CD4-positive, alpha-beta T cell treated with Interleukin-15 for 4 hours (primary cell): ENCODE data around the gene FEM1C.
"Not testable (repeated sequence)": the region's sequence is repeated elsewhere in the genome, so short reads cannot be mapped to it uniquely, and the experiment has no call there.

Experiments
- DNase-seq: peaks from one replicate; pipeline ENCODE4 v3.0.0-alpha.2; 2020; ENCODE audit warnings: low spot score

The FEM1C gene

DNA sequence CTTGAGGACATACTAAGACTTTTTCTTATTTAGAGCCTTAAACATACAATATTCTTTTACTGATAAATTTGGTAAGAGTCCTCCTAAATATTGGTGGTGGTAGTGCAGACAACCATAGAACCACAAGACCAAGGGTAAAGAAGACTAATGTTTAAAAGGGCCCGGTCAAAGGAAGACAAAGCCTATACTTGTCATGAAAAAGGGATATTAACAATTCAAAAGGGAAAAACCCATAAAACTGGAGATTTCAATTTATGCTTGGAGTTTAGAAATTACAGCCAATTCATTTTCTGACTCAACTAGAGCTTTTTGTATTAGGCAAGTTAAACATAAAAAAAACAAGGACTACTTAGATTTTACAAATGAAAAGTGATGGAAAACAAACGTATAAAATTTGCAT is 24.4 kb downstream of the FEM1C start:
- no peak for DNase-seq

DNA sequence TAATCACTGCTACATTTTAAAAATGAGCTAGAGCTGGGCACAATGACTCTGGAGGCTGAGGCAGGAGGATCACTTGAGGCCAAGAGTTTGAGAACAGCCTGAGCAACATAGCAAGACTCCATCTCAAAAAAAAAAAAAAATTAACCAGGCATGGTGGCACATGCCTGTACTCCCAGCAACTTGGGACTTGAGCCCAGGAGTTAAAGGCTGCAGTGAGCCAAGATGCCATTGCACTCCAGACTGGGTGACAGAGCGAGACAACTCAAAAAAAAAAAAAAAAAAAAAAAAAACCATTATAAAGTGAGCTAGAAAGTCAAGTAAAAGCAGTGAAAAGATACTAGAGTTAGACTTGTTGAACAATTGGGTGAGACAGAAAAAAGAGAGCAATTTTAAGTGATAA is 28.2 kb downstream of the FEM1C start:
- DNase-seq, result no peak

- no peak for DNase-seq
Measured at GRCh38 chr5:115514220-115514619, 30.4 kb downstream of the FEM1C start.

- DNase-seq, result no peak
Measured at GRCh38 chr5:115511632-115512031, 32.9 kb downstream of the FEM1C start.

DNA sequence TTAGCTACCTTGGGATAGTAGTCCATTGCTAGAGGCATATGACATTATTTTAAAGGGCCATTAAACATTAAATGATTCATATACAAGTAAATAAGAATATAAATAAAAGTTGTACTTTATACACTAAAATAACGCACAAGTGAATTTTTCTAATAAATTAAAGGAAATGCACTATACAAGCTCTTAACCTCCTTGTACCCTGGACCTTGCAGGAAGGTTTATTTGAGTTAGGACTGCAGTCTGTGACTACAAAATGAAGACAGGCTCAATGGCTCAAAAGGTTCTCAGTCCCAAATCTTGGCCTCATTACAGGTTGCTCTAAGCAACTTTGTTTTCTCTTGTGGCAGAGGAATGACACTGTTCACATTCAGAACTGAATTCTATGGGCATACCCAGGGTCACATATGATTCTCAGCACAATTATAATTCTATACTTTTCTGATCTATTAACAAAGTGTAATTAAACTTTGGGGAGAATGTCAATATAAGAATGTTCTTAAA is 34.4 kb downstream of the FEM1C start:
- DNase-seq, result no peak

- DNase-seq, result no peak
Measured at GRCh38 chr5:115509547-115509946, 35.0 kb downstream of the FEM1C start.

DNA sequence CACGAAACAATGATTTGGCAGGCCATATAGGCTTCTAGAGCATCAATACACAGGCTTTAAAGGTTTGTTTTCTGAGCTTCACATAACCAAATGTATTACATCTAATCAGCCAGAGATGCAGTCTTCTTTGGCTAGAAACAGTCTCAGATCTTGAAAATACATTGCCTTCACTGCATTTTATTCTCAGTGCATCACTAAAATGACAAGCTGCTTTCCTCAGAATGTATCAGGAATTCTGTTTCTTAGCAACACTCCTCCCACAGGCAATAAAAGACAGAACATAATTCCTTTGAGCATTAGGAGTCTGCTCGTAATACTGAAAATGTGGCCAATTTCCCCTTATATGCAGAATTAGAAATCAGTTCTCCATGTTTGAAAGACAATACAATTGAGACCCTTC is 36.9 kb downstream of the FEM1C start:
- DNase-seq, result no peak

DNA sequence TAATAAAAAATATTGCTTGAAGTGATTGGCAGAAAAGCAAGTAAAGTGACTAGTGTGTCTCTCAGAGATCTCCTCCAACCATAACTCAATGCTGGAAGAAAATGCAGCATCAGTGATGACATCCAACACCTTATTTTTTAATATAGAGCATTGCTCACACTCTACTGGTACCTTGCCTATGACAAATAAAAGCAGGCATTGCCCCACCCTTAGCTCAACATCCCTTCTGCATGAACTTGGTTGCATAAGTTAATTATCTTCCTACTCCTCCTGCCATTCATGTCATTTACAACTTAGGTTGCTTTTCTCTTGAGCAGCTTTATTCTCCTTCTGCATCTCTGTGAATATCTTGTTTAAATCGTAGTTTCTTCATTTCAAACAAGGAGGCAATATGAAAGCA is 41.2 kb downstream of the FEM1C start:
- no peak for DNase-seq

GRCh38 chr5:115501464-115502210 is 42.9 kb downstream of the FEM1C start:
- no peak for DNase-seq

- DNase-seq, result no peak
Measured at GRCh38 chr5:115500225-115500624, 44.4 kb downstream of the FEM1C start.

DNA sequence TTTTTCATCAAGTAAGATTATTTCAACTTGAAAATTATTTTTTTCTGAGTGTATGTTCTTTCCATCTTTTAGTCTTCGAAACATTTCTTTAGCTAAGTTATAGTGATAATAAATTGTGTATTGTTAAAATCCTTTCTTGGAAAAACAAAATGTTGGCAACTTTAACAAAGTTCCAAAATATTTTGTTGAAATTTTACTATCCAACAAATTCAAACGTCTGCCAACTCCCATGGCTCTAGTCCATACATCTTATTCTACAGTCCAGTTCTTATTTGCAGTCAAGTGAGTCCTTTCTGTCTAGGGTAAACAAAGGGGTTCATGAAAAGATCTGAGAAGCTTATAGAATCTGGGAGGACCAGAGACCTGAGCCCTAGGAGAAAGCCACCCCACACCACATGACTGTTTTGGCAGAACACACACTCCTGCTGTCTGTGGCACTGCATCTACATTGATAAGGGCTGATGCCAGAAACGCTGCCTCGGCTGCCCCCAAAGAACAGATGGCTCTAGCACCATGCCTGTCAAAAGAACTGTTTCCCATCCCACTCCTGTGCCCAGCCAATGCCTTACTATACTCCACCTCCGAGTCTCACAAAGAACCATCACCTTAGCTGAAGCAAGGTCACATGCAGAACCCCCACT is 47.5 kb downstream of the FEM1C start:
- DNase-seq, result no peak

DNA sequence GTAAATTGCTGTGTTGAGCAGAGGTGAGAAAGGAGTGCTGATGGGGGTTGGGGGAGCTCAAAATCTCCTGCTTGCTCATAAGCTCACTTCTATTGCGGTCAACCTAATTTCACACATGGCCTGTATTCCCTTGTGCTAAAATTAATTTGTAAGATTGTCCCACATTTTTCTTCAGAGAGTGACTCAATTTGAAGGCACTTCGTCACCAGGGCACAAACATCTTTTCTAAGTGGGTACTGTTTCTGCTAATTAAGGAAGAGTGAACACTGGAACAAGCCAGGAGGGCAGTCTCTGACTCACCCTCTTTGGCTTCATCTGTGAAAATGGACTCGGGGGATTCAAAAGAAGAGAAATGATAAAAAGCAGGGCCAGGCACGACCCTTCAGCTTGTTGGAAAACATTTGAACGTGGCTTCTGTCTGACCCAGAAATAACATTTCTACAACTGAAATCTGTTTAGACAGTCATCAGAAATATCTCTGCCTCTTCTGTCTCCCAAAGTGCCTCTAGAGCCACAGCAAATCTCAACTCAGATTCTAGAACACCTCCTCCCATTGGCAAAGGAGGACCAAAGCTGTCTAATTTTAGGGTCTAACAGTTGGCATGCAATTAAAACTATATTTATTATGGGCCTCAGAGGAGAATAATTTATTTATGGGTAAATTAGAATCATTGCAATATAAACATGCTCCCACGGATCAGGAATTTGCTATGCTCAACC is 49.8 kb downstream of the FEM1C start:
- no peak for DNase-seq

DNA sequence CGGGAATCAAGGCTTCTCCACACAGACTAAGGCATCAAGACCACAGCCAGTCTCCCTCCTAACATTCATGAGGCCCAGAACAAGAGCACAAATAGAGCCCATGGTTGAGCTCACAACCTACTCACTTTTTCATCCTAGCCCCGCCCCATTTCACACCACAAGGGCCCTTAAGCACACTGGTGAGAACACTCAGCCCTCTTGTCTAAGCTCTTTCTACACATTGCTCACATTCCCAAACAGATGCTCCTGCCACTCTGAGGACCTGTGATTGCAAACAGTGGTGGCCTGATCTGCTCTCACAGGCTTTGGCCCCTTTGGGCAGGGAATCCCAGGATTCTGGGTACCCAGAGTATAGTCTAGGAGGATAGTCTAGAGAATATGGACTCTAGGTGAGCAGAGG is 54.0 kb downstream of the FEM1C start:
- no peak for DNase-seq

DNA sequence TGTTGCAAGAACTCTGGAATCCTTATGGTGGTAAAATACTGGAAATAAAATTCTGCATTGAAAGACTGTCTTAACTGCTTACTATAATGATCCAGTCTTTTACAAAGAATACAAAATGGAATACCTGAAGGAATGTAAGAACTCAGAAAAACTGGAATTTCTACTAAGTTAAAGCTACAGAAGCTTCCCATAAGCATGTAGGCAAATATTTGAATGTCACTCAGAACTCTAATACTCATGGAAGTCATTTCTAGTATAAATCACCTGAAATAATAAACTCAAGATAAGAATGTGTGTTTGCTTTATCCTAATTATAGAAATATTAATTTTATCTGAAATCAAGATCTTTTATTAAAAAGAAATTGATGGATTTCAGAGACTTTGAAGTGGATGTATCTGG is 54.8 kb downstream of the FEM1C start:
- DNase-seq, result no peak

- DNase-seq, result no peak
Measured at GRCh38 chr5:115487756-115488155, 56.8 kb downstream of the FEM1C start.

- DNase-seq, result no peak
Measured at GRCh38 chr5:115487168-115487567, 57.4 kb downstream of the FEM1C start.

DNA sequence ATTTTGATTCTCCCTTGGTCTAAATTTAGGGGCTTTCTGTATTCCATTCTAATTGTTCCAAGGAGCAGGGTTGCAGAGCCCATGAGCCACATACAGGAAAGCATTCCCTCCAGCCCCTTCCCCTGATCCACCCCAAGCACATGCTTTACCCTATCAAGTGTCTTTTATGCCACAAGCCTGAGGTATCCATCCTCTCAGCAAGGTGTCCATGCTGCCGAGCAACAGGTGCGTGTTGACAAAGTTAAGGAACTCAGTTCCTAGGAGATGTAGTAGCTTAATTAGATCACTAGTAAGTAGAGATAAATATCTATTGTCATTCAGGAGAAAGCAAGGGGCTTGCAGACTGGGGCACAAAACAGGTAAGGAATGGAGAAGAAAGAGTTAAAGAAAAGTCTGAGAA is 57.8 kb downstream of the FEM1C start:
- no peak for DNase-seq

DNA sequence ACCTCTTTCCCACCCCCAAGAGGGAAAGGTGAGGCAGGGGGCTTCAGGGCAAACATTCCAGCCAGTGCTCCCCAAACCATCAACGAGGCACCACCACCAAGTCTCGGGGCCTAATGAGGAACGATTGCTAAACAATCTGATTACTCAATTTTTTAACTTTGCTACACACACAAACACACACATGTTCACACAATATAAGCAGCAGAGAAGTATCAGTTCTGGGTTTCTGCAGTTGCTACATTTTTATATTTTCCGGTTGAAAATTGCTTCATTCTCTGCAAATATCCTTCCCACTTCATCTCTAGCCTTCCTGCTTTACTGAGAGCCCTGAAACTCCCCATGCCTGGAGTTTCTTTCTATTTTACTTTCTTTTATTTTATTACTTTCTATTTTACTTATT is 60.2 kb downstream of the FEM1C start:
- DNase-seq, result no peak

- DNase-seq, result no peak
Measured at GRCh38 chr5:115480900-115481299, 63.7 kb downstream of the FEM1C start.

GRCh38 chr5:115480271-115480670 is 64.3 kb downstream of the FEM1C start:
- no peak for DNase-seq

GRCh38 chr5:115479166-115479873 is 65.3 kb downstream of the FEM1C start:
- DNase-seq, result not testable (repeated sequence)

GRCh38 chr5:115478281-115478680 is 66.3 kb downstream of the FEM1C start:
- no peak for DNase-seq
